ENCODE results near the gene DNAI1. TPM values are rescaled to one million over a fixed set of nuclear protein-coding genes. Genes with fewer than 3 reads are reported as not detected.

DNAI1 gene
- total RNA-seq, 2 donors from 2014 or later, result 2.5 to 4.1 TPM

DNA sequence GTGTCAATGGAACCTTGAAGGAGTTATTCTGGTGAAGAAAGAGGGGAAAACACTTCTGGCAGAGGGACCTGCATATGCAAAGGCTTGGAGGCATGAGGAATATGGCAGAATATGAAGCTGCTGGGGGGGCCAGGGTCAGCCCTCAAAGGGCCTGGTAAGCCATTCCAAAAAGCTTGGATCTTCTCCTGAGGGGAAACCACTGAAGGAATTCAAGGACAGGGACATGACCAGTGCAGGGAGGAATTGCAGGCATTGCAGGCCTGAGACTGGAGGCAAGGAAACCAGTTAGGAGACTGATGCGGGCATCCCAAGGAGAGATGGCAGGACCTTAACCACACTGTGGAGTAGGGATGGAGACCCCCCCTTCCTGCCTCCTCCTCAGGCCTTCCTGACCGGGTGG, 42.8 kb downstream of the DNAI1 start:
- Histone ChIP-seq H3K9ac (ENCODE audit: extremely low read depth, low read length, poor library complexity, severe bottlenecking) (no peak overlapping the region), H3K27me3 (ENCODE audit: control insufficient read depth, insufficient read depth, low read length, poor library complexity, severe bottlenecking) (peaks cover 34% of the 10 kb centered on the region), H3K36me3 (ENCODE audit: control insufficient read depth, insufficient read depth, low read length) (no peaks in the 10 kb centered on the region), H3K4me1 (ENCODE audit: control insufficient read depth, insufficient read depth, low read length) (no peaks in the 10 kb centered on the region), H3K4me3 (ENCODE audit: low read length) (no peak overlapping the region), H3K9me3 (ENCODE audit: control insufficient read depth, low read length) (no peaks in the 10 kb centered on the region), H3K27ac (ENCODE audit: low read depth, low read length) (no peak overlapping the region)
- Mint-ChIP-seq H3K27ac (no peak overlapping the region), H3K9me3 (no peaks in the 10 kb centered on the region), H3K4me1 (peaks cover 17% of the 10 kb centered on the region), H3K4me3 (no peak overlapping the region), H3K36me3 (ENCODE audit: low read depth) (no peaks in the 10 kb centered on the region), H3K27me3 (ENCODE audit: insufficient read depth) (peaks cover 26% of the 10 kb centered on the region)
- TF ChIP-seq CTCF (conservative IDR thresholded peaks at IDR 0.05), result no peak
- no peak for DNase-seq
- 92 to 100% methylated on average over 1 to 2 of the region's 2 CpGs for WGBS, 2 experiments (ENCODE audit: insufficient coverage in 1 of 2, insufficient read length in 1 of 2)

GRCh38 chr9:34501889-34502425, 43.4 kb downstream of the DNAI1 start:
- TF ChIP-seq CTCF (conservative IDR thresholded peaks at IDR 0.05), result peak; percentile 76
- no peaks in the 10 kb centered on the region for H3K9me3 ChIP-seq (ENCODE audit: control insufficient read depth, low read length)
- peaks cover 31% of the 10 kb centered on the region for H3K27me3 Mint-ChIP-seq (ENCODE audit: insufficient read depth)
- no peak overlapping the region for H3K27ac ChIP-seq (ENCODE audit: low read depth, low read length)
- WGBS, 2 experiments (ENCODE audit: insufficient coverage in 1 of 2, insufficient read length in 1 of 2), result 36 to 59% methylated on average over 3 to 5 of the region's 5 CpGs
- H3K9ac ChIP-seq (ENCODE audit: extremely low read depth, low read length, poor library complexity, severe bottlenecking), result no peak overlapping the region
- peaks cover 17% of the 10 kb centered on the region for H3K4me1 Mint-ChIP-seq
- H3K9me3 Mint-ChIP-seq, result no peaks in the 10 kb centered on the region
- peaks cover 40% of the 10 kb centered on the region for H3K27me3 ChIP-seq (ENCODE audit: control insufficient read depth, insufficient read depth, low read length, poor library complexity, severe bottlenecking)
- no peaks in the 10 kb centered on the region for H3K4me1 ChIP-seq (ENCODE audit: control insufficient read depth, insufficient read depth, low read length)
- H3K4me3 ChIP-seq (ENCODE audit: low read length), result no peak overlapping the region
- H3K4me3 Mint-ChIP-seq, result no peak overlapping the region
- H3K36me3 ChIP-seq (ENCODE audit: control insufficient read depth, insufficient read depth, low read length), result no peaks in the 10 kb centered on the region
- DNase-seq, result peak; percentile 81
- H3K27ac Mint-ChIP-seq, result no peak overlapping the region
- H3K36me3 Mint-ChIP-seq (ENCODE audit: low read depth), result no peaks in the 10 kb centered on the region

DNA sequence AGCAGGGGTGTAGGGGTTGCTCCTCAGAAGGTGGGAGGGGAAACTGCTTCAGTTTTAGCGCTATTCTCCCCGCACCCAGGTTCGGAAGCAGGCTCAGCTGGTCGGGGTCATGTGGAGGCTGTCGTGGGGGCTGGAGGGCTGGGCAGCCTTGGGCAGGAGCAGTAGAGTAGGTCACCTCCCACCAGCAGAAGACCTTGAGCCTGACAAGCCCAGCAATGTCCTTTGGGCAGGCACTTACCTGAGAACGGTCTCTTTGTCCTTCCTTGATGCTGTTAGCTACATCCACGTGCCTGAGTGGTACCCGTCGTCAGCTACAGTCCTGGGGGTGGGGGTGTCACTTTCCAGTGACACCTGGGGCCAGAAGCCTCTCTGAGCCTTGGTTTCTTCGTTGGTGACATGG, 43.9 kb downstream of the DNAI1 start:
- H3K4me1 ChIP-seq (ENCODE audit: control insufficient read depth, insufficient read depth, low read length), result no peaks in the 10 kb centered on the region
- DNase-seq, result no peak
- WGBS, 2 experiments (ENCODE audit: insufficient coverage in 1 of 2, insufficient read length in 1 of 2), result 86 to 87% methylated on average over 10 of the region's 10 CpGs
- peaks cover 17% of the 10 kb centered on the region for H3K4me1 Mint-ChIP-seq
- no peak overlapping the region for H3K9ac ChIP-seq (ENCODE audit: extremely low read depth, low read length, poor library complexity, severe bottlenecking)
- H3K9me3 Mint-ChIP-seq, result no peaks in the 10 kb centered on the region
- no peak overlapping the region for H3K27ac ChIP-seq (ENCODE audit: low read depth, low read length)
- peaks cover 32% of the 10 kb centered on the region for H3K27me3 Mint-ChIP-seq (ENCODE audit: insufficient read depth)
- H3K9me3 ChIP-seq (ENCODE audit: control insufficient read depth, low read length), result no peaks in the 10 kb centered on the region
- no peak for TF ChIP-seq CTCF (conservative IDR thresholded peaks at IDR 0.05)
- no peaks in the 10 kb centered on the region for H3K36me3 Mint-ChIP-seq (ENCODE audit: low read depth)
- no peaks in the 10 kb centered on the region for H3K36me3 ChIP-seq (ENCODE audit: control insufficient read depth, insufficient read depth, low read length)
- no peak overlapping the region for H3K4me3 Mint-ChIP-seq
- peaks cover 42% of the 10 kb centered on the region for H3K27me3 ChIP-seq (ENCODE audit: control insufficient read depth, insufficient read depth, low read length, poor library complexity, severe bottlenecking)
- no peak overlapping the region for H3K27ac Mint-ChIP-seq
- no peak overlapping the region for H3K4me3 ChIP-seq (ENCODE audit: low read length)

Measured in endodermal cell (in vitro differentiated cells).